Heart left ventricle (tissue), 16 donors: ENCODE results near the gene MMP13. TPM values are rescaled to one million over a fixed set of nuclear protein-coding genes. Genes with fewer than 3 reads are reported as not detected.

Source experiments
- ATAC-seq, 4 donors: fragments of 200-7000 bp; cut with Tn5 transposase; one replicate each; pipeline ENCODE4 v1.9.1; 2020 to 2022; ENCODE audit warnings: moderate library complexity in 4 of 4, mild to moderate bottlenecking in 3 of 4, moderate number of reproducible peaks in 1 of 4
- DNase-seq, 5 donors: peaks; one replicate each; pipeline ENCODE4 v3.0.0-alpha.2; 2020
- H3K27ac ChIP-seq, 12 donors: fragments of 200-600 bp; sonication (generic) in 4 of 12; one replicate each; pipeline versions ENCODE4 v1.5.0 to v1.8.0; 2016 to 2022; ENCODE audit warnings: mild to moderate bottlenecking in 2 of 12
- H3K27me3 ChIP-seq, 9 donors: fragments of 200-600 bp; sonication (generic) in 2 of 9; one replicate each; pipeline versions ENCODE4 v1.5.1 to v1.8.0; 2016 to 2022; ENCODE audit warnings: mild to moderate bottlenecking in 3 of 9
- H3K36me3 ChIP-seq, 9 donors: fragments of 200-600 bp; sonication (generic) in 2 of 9; one replicate each; pipeline versions ENCODE4 v1.5.0 to v1.8.0; 2018 to 2022; ENCODE audit warnings: mild to moderate bottlenecking in 2 of 9
- H3K4me1 ChIP-seq, 12 donors: fragments of 200-600 bp; sonication (generic) in 4 of 12; one replicate each; pipeline versions ENCODE4 v1.5.0 to v1.8.0; 2016 to 2022; ENCODE audit warnings: mild to moderate bottlenecking in 3 of 12
- H3K4me3 ChIP-seq, 12 donors: fragments of 200-600 bp; sonication (generic) in 4 of 12; one replicate each; pipeline versions ENCODE4 v1.5.0 to v1.8.0; 2017 to 2022; ENCODE audit warnings: mild to moderate bottlenecking in 9 of 12, moderate library complexity in 4 of 12
- H3K9me3 ChIP-seq, 12 donors: fragments of 200-600 bp; sonication (generic) in 4 of 12; one replicate each; pipeline versions ENCODE4 v1.5.0 to v1.8.0; 2016 to 2022; ENCODE audit warnings: mild to moderate bottlenecking in 1 of 12
- CTCF ChIP-seq, 12 donors: fragments of 200-600 bp; sonication (generic) in 4 of 12; IDR thresholded peaks; one replicate each; pipeline versions ENCODE4 v1.5.0 to v1.8.0; 2018 to 2022; ENCODE audit warnings: antibody characterized with exemption in 12 of 12, mild to moderate bottlenecking in 5 of 12
- POLR2A ChIP-seq, 2 donors: fragments of 450-650 bp; IDR thresholded peaks; one replicate each; pipeline ENCODE4 v1.6.1; 2017; ENCODE audit warnings: antibody characterized with exemption in 2 of 2, mild to moderate bottlenecking in 2 of 2, moderate library complexity in 2 of 2
- WGBS, 4 donors: extraction: QIAGEN DNeasy Blood & Tissue Kit in 2 of 4; methylation state at CpG; one replicate each; pipeline versions ENCODE4 v1.1.5 to v1.1.7; 2013 to 2018; 5-methylcytosine and 5-hydroxymethylcytosine counted together
- intact Hi-C, 10 donors: fragments of 100-400 bp; cut with DNase I; formaldehyde crosslinking; loops; one replicate each; pipeline versions ENCODE4 v1.11.1 to v1.14.2; 2022
- polyA plus RNA-seq, 2 donors: library from polyadenylated mRNA; stranded (reverse); fragments of 200-250 nt; gene quantifications; one replicate each; pipeline ENCODE4 v1.2.3, GENCODE V29; 2013
- total RNA-seq, 9 donors: library from RNA; depleted of rRNA in 2 of 9; stranded (reverse); fragments of >200 nt in 2 of 9; fragmentation: NEBNext Ultra II Directional in 3 of 9; extraction: Animal tissue kit (Norgen Biotek cat#: 25700) in 3 of 9; gene quantifications; one replicate each; pipeline versions ENCODE4 v1.1.0 to v1.2.4, GENCODE V29; 2016 to 2023
- donor health status: ischemic (EF 13 %, LVEDD 7.1; RV severe dilation, severe dysfunction).
- donor health status: healthy with polysubstance abuse.
- donor health status: DM: no; HTN: yes; CAD: no.
- donor health status: DM: no; HTN: no; CAD: no.
- donor health status: ischemic (EF 25% LVEDD 6.9; RV normal size, moderate dysfunction).
- donor health status: ischemic (EF 25% LVEDD 5.7; RV mildly dilated, moderate dysfunction).
- donor health status: healthy.
- donor health status: DM: yes; HTN: yes; CAD: no.
- donor health status: ischemic (EF 35%, LVEDD 5.7; RV mildly dilated, moderate dysfunction).
- donor health status: nonischemic (EF 11% LVEDD 7.7; RV severe dilation, severe dysfunction).
- donor health status: DM: yes; HTN: yes; CAD: no.
- donor health status: PGD.
- donor health status: ischemic (EF 29% LVEDD 5.4; RV normal size, mild dysfunction).
- donor health status: nonischemic (EF 23%, LVEDD 6.1; RV moderate dilation, normal function).

MMP13 gene
- total and polyA plus RNA-seq, 11 donors, result not detected

GRCh38 chr11:102989379-102990047, 34.0 kb upstream of the MMP13 start:
- Histone ChIP-seq H3K9me3 (no peaks in the 10 kb centered on the region), H3K27ac (no peak overlapping the region), H3K36me3 (no peaks in the 10 kb centered on the region), H3K4me1 (no peaks in the 10 kb centered on the region), H3K4me3 (no peak overlapping the region), H3K27me3 (peaks cover 0 to 10% (median 0%) of the 10 kb centered on the region in 9 donors)
- DNase-seq, result no peak
- TF ChIP-seq CTCF (IDR thresholded peaks at IDR 0.05), result no peak
- no peak for TF ChIP-seq POLR2A (IDR thresholded peaks at IDR 0.05)
- WGBS, 4 donors, result 64 to 78% (median 74%) methylated on average over 5 of the region's 5 CpGs
- intact Hi-C loops, result no loop called here
- no peak for ATAC-seq

GRCh38 chr11:102986815-102987214, 31.3 kb upstream of the MMP13 start:
- Histone ChIP-seq H3K4me1 (no peaks in the 10 kb centered on the region), H3K4me3 (no peak overlapping the region), H3K27ac (no peak overlapping the region), H3K27me3 (peaks cover 0 to 10% (median 0%) of the 10 kb centered on the region in 9 donors), H3K9me3 (no peaks in the 10 kb centered on the region), H3K36me3 (no peaks in the 10 kb centered on the region)
- TF ChIP-seq CTCF (IDR thresholded peaks at IDR 0.05), result no peak
- 77 to 85% (median 81%) methylated on average over 2 of the region's 2 CpGs for whole genome bisulfite sequencing, 4 donors
- intact Hi-C loops, result no loop called here
- ATAC-seq (no peak), DNase-seq (no peak)

GRCh38 chr11:102985850-102986249, 30.3 kb upstream of the MMP13 start:
- 75 to 85% (median 77%) methylated on average over 1 of the region's 1 CpG for WGBS, 4 donors
- no peaks in the 10 kb centered on the region for H3K36me3 ChIP-seq
- no peak overlapping the region for H3K27ac ChIP-seq
- TF ChIP-seq POLR2A (IDR thresholded peaks at IDR 0.05) (no peak), CTCF (IDR thresholded peaks at IDR 0.05) (no peak)
- ATAC-seq (no peak), DNase-seq (no peak)
- H3K4me1 ChIP-seq, result no peaks in the 10 kb centered on the region
- H3K9me3 ChIP-seq, result no peaks in the 10 kb centered on the region
- H3K27me3 ChIP-seq, result peaks cover 0 to 10% (median 0%) of the 10 kb centered on the region in 9 donors
- H3K4me3 ChIP-seq, result no peak overlapping the region
- intact Hi-C loops, result no loop called here

- ATAC-seq (no peak), DNase-seq (no peak)
- H3K4me3 ChIP-seq, result no peak overlapping the region
- peaks cover 0 to 7% (median 0%) of the 10 kb centered on the region in 12 donors for H3K9me3 ChIP-seq
- H3K36me3 ChIP-seq, result no peaks in the 10 kb centered on the region
- 74 to 82% (median 77%) methylated on average over 2 of the region's 2 CpGs for WGBS, 4 donors
- H3K27me3 ChIP-seq, result no peaks in the 10 kb centered on the region
- no peaks in the 10 kb centered on the region for H3K4me1 ChIP-seq
- no peak overlapping the region for H3K27ac ChIP-seq
- intact Hi-C loops, result no loop called here
- no peak for TF ChIP-seq POLR2A (IDR thresholded peaks at IDR 0.05)
- no peak for TF ChIP-seq CTCF (IDR thresholded peaks at IDR 0.05)
Observed at GRCh38 chr11:102983486-102983885, 28.0 kb upstream of the MMP13 start.
